Duodenal mucosa (tissue), 2 donors: ENCODE data around the gene KLF18.

Experiments
- H3K27ac ChIP-seq: one replicate; pipeline ENCODE4 v1.7.0; 2013; ENCODE audit warnings: low read depth, low read length
- H3K27me3 ChIP-seq, 2 donors: one replicate each; pipeline ENCODE4 v1.7.0; 2013; ENCODE audit warnings: low read length in 2 of 2, control low read depth in 1 of 2; ENCODE audit not compliant: insufficient read depth in 2 of 2, control insufficient read depth in 1 of 2
- H3K36me3 ChIP-seq, 2 donors: one replicate each; pipeline ENCODE4 v1.7.0; 2013; ENCODE audit warnings: low read length in 2 of 2, control low read depth in 1 of 2; ENCODE audit not compliant: insufficient read depth in 2 of 2, control insufficient read depth in 1 of 2
- H3K4me1 ChIP-seq, 2 donors: one replicate each; pipeline ENCODE4 v1.7.0; 2013; ENCODE audit warnings: low read length in 2 of 2, control low read depth in 1 of 2; ENCODE audit not compliant: insufficient read depth in 2 of 2, control insufficient read depth in 1 of 2
- H3K4me3 ChIP-seq, 2 donors: one replicate each; pipeline ENCODE4 v1.7.0; 2013; ENCODE audit warnings: low read length in 2 of 2, low read depth in 1 of 2
- H3K9ac ChIP-seq, 2 donors: one replicate each; pipeline ENCODE4 v1.7.0; 2013; ENCODE audit warnings: low read length in 2 of 2, low read depth in 1 of 2
- H3K9me3 ChIP-seq, 2 donors: one replicate each; pipeline ENCODE4 v1.7.0; 2013; ENCODE audit warnings: low read length in 2 of 2, control low read depth in 1 of 2; ENCODE audit not compliant: control insufficient read depth in 1 of 2

Gene KLF18

DNA sequence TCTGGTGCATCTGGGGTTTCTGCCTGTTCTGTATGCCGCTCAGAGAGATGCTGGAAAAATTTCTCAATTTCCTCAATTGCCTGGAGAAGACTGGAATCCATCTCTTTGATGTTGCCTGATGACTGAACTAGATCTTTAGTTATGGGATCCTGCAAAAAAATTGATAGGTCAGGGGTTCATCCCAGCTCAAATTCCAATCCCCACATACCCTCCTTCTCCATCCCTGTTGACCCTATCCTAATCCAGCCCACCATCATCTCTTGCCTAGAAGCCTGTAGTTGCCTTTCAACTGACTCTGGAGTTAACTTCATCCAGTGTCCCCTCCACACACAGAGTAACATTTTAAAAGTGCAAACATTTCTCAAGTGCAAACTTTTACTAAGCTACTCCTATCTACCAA, at the start of gene KLF18:
TSS of gene KLF18 (minus strand) at position 101 of the 400 bp plus-strand sequence. CDS start at position 101, 0 bp downstream.
- H3K9ac ChIP-seq: no peak within 1 kb of the TSS
- H3K27ac ChIP-seq: no peak within 1 kb of the TSS
- no peak within 1 kb of the TSS for H3K4me3 ChIP-seq
- H3K27me3 ChIP-seq: peaks cover 0 to 2% of the 10 kb centered on the region in 2 donors
- H3K9me3 ChIP-seq: peaks cover 6% of the 10 kb centered on the region in 2 donors
- H3K36me3 ChIP-seq: no peaks in the 10 kb centered on the region
- no peaks in the 10 kb centered on the region for H3K4me1 ChIP-seq

DNA sequence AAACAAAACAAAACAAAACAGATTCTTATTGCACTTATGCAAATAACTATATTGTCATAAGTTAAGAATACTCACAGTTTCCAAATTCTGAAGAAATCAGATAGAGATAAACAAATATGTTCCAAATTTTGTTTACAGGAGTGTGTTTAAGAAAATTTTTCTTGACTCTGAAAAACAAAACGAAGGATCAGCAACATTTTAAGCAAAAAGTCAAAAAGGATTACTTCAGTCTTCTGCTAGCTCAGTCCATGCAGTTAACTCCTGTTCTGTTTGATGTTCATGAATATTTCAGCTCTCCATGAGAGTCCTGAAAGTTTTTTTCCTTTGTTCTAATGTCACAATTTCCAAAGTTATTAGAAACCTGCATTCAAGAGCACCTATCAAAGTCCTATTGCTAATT, 33.2 kb upstream of the KLF18 start:
- no peak overlapping the region for H3K4me3 ChIP-seq
- H3K27me3 ChIP-seq: no peaks in the 10 kb centered on the region
- H3K27ac ChIP-seq: no peak overlapping the region
- no peaks in the 10 kb centered on the region for H3K36me3 ChIP-seq
- no peak overlapping the region for H3K9ac ChIP-seq
- H3K9me3 ChIP-seq: peaks cover 0 to 6% of the 10 kb centered on the region in 2 donors
- no peaks in the 10 kb centered on the region for H3K4me1 ChIP-seq

DNA sequence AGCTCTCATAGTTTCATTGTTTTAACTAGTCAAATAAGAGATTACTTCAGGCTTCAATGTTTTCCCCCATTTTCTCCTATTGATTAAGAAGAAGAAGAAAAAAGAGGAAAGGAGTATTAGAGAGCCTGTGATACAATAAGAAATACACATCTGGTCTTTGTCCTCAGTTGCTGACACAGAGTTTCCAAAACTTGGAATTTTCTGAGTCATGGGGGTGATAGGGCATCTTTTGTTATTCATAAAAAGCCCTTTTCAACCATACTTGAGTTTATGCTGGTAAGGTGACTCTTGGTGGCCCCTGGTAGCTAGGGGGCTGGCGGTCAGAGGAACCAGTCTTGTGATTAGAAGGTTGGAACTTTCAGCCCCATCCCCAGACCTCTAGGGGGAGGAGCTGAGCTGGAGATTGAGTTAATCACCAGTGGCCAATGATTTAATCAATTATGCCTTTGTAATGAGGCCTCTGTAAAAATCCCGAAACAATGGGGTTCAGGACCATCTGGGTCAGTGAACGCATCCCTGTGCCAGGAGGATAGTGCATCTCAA, 28.9 kb upstream of the KLF18 start:
- Histone ChIP-seq H3K4me1 (no peaks in the 10 kb centered on the region), H3K9ac (no peak overlapping the region), H3K4me3 (no peak overlapping the region), H3K36me3 (no peaks in the 10 kb centered on the region), H3K27me3 (peaks cover 0 to 6% of the 10 kb centered on the region in 2 donors), H3K27ac (no peak overlapping the region), H3K9me3 (peaks cover 0 to 6% of the 10 kb centered on the region in 2 donors)

DNA sequence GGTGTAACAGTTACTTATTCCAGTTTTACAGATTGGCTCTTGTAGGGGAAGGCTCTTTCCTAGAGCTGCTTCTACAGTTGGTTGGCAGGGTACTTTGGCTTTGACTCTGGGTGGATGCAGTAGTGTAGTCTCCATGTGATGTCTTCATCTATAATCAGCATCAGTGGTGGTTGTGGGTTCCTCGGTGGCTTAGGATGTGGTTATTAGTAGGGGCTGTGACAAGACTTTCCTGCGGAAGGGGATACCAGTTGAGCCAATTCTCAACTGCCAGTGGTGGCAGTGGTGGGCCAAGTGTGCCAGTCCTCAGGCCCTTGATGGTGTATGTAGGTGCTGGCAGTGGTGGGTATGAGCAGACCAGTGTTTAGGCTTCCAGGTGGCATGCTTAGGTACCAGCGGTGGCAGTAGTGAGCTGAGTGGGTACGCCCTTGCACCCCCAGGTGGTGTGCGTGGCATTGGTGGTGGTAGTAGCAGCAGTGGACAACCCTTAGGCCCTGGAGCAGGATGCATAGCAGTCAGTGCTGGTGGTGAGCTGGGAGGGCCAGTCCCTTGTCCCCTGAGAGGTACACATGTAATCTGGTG, 27.2 kb upstream of the KLF18 start:
- Histone ChIP-seq H3K4me1 (no peaks in the 10 kb centered on the region), H3K9me3 (no peaks in the 10 kb centered on the region), H3K36me3 (no peaks in the 10 kb centered on the region), H3K9ac (no peak overlapping the region), H3K4me3 (no peak overlapping the region), H3K27ac (no peak overlapping the region), H3K27me3 (peaks cover 0 to 6% of the 10 kb centered on the region in 2 donors)

DNA sequence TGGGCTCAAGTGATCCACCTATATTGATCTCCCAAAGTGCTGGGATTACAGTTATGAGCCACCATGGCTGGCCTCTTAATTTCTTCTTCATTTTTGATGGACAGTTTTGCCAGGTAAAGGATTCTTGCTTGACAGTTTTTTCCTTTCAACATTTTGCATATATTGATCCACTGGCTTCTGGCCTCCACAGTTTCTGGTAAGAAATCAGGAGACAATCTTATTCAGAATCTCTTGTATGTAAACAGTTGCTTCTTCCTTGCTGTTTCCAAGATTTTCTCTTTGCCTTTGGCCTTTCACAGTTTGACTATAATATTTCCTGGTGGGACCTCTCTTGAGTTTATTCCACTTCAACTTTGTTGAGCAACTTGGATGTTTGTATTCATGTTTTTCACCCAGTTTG, 20.1 kb upstream of the KLF18 start:
- no peak overlapping the region for H3K27ac ChIP-seq
- H3K9ac ChIP-seq: no peak overlapping the region

DNA sequence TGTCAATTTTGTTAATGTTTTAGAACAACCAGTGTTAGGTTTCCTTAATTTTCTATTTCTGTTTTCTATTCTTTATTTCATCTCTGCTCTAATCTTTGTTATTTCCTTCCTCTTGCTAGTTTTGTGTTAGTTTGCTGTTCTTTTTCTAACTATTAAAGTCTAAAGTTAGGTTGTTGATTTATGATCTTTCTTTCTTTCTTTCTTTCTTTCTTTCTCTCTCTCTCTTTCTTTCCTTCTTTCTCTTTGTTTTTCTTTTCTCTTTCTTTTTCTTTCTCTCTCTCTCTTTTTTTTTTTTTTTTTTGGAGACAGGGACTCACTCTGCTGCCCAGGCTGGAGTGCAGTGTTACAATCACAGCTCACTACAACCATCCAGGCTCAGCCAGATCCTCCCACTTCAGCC, 17.4 kb upstream of the KLF18 start:
- Histone ChIP-seq H3K27ac (no peak overlapping the region), H3K4me3 (no peak overlapping the region), H3K4me1 (no peaks in the 10 kb centered on the region), H3K9ac (no peak overlapping the region), H3K9me3 (no peaks in the 10 kb centered on the region), H3K27me3 (no peaks in the 10 kb centered on the region), H3K36me3 (no peaks in the 10 kb centered on the region)

More for the DNA sequence above, 20.1 kb upstream of the KLF18 start:
- no peaks in the 10 kb centered on the region for H3K9me3 ChIP-seq
- no peak overlapping the region for H3K4me3 ChIP-seq
- H3K4me1 ChIP-seq: no peaks in the 10 kb centered on the region
- no peaks in the 10 kb centered on the region for H3K36me3 ChIP-seq
- H3K27me3 ChIP-seq: no peaks in the 10 kb centered on the region

DNA sequence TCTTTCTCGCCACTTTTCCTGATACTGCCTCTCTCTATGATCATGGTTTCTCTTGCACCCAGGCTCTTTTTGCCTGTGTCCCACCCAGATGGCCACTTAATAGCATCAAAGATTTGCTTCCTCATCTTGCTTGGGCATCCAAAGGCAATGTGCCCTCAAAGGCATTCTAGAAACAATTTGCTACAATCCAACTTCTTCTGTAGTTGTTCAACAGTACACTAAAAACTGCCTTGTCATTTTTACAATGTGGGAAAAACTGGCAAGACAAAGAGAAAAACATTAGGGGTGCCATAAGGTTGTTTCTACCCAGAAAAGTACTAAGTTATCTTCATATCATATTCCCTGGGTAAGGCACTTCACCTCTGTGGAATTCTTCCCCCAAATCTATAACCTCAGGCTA, 16.5 kb upstream of the KLF18 start:
- Histone ChIP-seq H3K27me3 (no peaks in the 10 kb centered on the region), H3K4me1 (no peaks in the 10 kb centered on the region), H3K4me3 (no peak overlapping the region), H3K27ac (no peak overlapping the region), H3K9me3 (no peaks in the 10 kb centered on the region), H3K36me3 (no peaks in the 10 kb centered on the region), H3K9ac (no peak overlapping the region)

DNA sequence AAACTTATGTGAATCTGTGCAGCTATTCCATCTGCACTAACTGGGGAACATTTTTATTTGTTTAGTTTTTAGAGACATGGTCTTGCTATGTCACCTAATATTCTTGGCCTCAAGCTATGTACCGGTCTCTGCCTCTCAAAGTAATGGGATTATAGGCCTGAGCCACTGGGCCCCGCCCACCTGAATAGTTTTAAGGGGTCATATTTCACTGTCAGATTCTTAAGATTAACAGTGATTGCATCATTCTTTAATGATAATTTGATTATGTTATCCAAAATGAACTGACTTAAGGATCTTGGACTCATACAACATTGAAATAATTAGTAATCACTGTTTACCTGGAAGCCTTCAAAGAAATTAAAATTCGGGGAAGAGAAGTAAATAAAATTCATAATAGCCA, 12.6 kb upstream of the KLF18 start:
- Histone ChIP-seq H3K9me3 (no peaks in the 10 kb centered on the region), H3K27me3 (peaks cover 0 to 11% of the 10 kb centered on the region in 2 donors), H3K36me3 (no peaks in the 10 kb centered on the region), H3K27ac (no peak overlapping the region), H3K9ac (no peak overlapping the region), H3K4me1 (no peaks in the 10 kb centered on the region), H3K4me3 (no peak overlapping the region)

DNA sequence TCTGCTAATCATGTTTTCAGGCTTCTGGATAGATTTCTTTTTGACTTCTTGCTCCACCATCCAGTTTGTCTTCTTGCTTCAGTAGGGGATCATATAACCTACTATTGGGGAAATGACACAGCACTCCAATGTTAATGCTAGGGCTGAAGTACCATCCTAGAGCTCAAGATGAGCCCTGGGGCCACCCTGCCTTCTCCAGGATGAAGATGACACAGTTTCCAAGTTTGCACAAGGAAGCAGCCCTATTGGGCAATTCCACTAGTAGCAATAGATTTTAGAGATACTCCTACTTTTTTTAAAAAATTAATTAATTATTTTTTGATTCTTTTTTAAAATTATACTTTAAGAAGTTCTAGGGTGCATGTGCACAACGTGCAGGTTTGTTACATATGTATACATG, 11.3 kb upstream of the KLF18 start:
- H3K27me3 ChIP-seq: peaks cover 0 to 11% of the 10 kb centered on the region in 2 donors
- no peaks in the 10 kb centered on the region for H3K36me3 ChIP-seq
- no peaks in the 10 kb centered on the region for H3K9me3 ChIP-seq
- H3K9ac ChIP-seq: no peak overlapping the region
- H3K27ac ChIP-seq: no peak overlapping the region
- H3K4me3 ChIP-seq: no peak overlapping the region
- no peaks in the 10 kb centered on the region for H3K4me1 ChIP-seq

DNA sequence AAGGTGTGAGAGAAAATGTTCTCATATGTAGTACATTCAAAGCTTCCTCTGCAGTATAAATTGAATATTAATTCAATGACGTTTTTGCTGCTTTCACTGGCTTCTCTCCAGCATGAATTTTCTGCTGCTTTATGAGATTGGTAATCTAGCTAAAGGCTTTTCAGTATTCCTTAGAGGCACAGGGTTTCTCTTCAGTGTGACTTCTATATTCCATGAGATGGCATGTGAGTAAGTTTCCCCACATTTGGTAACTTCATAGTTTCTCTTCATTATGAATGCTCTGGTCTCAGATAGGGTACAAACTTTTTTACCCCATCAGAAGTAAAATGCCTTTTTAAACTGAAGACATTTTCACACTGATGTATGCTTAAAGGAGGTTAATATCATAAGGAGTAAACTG, 10.4 kb upstream of the KLF18 start:
- no peak overlapping the region for H3K9ac ChIP-seq
- H3K4me3 ChIP-seq: no peak overlapping the region
- H3K27ac ChIP-seq: no peak overlapping the region
- no peaks in the 10 kb centered on the region for H3K4me1 ChIP-seq
- peaks cover 0 to 11% of the 10 kb centered on the region in 2 donors for H3K27me3 ChIP-seq
- no peaks in the 10 kb centered on the region for H3K36me3 ChIP-seq
- no peaks in the 10 kb centered on the region for H3K9me3 ChIP-seq
